HUES48 (cell line): ENCODE results near the gene MAX.

Source experiments
- H3K27ac ChIP-seq: one replicate; pipeline ENCODE4 v1.7.0; 2013; ENCODE audit warnings: low read depth, low read length, inconsistent platforms
- H3K27me3 ChIP-seq: 2 replicates; pipeline ENCODE4 v1.6.1; 2013; ENCODE audit warnings: mild to moderate bottlenecking, low read length; ENCODE audit not compliant: control insufficient read depth, insufficient read depth
- H3K36me3 ChIP-seq: 2 replicates; pipeline ENCODE4 v1.6.1; 2013; ENCODE audit warnings: low read length; ENCODE audit not compliant: control insufficient read depth, insufficient read depth
- H3K4me1 ChIP-seq: 2 replicates; pipeline ENCODE4 v1.6.1; 2013; ENCODE audit warnings: mild to moderate bottlenecking, low read length; ENCODE audit not compliant: control insufficient read depth, insufficient read depth
- H3K4me3 ChIP-seq: 2 replicates; pipeline ENCODE4 v1.5.1; 2013; ENCODE audit warnings: mild to moderate bottlenecking, low read depth, low read length
- H3K9ac ChIP-seq: 2 replicates; pipeline ENCODE4 v1.6.1; 2013; ENCODE audit warnings: mild to moderate bottlenecking, low read depth, low read length, moderate library complexity
- H3K9me3 ChIP-seq: 2 replicates; pipeline ENCODE4 v1.6.1; 2013; ENCODE audit warnings: low read length; ENCODE audit not compliant: control insufficient read depth, insufficient read depth

MAX gene

DNA sequence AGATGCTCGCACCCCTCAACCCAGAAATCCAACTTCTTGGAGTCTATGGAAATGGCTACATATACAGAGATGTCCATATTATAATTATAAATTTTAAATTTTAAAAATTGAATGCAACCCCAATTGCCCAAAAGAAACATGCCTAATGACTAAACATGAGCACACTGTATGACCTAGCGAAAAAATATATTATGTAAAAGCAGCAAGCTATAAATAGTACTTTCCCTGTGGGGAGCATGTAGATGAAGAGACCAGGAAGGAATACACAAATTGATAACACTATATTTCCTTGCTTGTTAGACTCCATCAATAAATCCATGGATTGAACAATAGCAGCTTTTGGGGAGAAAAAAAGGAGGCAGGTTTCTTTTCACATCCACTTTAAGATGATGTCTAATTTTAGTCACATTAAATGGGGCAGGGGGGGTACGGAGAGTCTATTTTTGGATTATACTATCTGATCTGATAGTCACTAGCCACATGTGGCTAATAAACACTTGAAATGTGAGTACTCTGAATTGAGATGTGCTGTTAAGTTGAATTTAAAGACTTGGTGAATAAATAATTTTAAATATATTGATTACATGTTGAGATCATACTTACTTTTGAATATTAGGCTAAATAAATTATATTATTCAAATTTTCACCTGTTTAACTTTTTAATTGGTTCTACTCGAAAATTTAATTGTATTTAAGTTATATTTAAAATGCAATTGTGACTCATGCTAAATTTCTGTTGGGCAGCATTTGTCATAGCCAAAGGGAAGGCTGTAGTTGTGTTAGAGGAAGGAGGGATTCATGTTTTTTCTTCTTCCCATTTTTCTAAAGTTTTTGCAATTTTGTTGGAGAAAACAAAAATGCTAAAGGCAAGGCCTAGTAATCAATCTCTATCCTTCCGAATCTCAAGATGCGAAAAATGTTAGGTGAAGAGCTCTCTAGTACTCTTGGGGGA, 17.5 kb downstream of the MAX start:
- H3K9ac ChIP-seq = no peak overlapping the region
- H3K4me1 ChIP-seq = 0 out of 2 replicates have a peak, but pooled peaks cover 3% of the 10 kb centered on the region
- peaks cover 34% of the 10 kb centered on the region for H3K9me3 ChIP-seq
- peaks cover 88% of the 10 kb centered on the region for H3K36me3 ChIP-seq
- H3K4me3 ChIP-seq = no peak overlapping the region
- no peak overlapping the region for H3K27ac ChIP-seq
- H3K27me3 ChIP-seq = no peaks in the 10 kb centered on the region

DNA sequence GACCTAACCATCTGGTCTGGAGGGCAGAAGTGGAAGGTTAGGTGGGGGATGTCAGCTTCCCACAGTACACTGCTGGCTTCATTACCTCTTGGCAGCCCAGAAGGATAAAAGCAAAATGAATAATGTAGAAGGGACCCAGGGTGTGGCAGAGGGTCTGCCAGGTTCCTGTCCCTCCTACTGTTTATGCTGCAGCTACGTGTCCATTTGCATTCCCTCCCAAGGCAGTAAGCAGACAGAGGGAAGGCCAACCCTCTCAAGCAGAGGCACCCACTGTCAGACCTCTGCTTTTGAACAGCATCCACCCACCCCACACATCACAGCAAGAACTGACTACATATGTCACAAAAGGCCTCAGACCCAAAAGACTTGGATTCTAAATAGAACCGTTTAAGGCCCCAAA, 19.4 kb downstream of the MAX start:
- Histone ChIP-seq H3K9ac (no peak overlapping the region), H3K4me1 (0 out of 2 replicates have a peak, but pooled peaks cover 3% of the 10 kb centered on the region), H3K36me3 (peaks cover 79% of the 10 kb centered on the region), H3K4me3 (no peak overlapping the region), H3K27ac (no peak overlapping the region), H3K27me3 (no peaks in the 10 kb centered on the region), H3K9me3 (peaks cover 21% of the 10 kb centered on the region)

DNA sequence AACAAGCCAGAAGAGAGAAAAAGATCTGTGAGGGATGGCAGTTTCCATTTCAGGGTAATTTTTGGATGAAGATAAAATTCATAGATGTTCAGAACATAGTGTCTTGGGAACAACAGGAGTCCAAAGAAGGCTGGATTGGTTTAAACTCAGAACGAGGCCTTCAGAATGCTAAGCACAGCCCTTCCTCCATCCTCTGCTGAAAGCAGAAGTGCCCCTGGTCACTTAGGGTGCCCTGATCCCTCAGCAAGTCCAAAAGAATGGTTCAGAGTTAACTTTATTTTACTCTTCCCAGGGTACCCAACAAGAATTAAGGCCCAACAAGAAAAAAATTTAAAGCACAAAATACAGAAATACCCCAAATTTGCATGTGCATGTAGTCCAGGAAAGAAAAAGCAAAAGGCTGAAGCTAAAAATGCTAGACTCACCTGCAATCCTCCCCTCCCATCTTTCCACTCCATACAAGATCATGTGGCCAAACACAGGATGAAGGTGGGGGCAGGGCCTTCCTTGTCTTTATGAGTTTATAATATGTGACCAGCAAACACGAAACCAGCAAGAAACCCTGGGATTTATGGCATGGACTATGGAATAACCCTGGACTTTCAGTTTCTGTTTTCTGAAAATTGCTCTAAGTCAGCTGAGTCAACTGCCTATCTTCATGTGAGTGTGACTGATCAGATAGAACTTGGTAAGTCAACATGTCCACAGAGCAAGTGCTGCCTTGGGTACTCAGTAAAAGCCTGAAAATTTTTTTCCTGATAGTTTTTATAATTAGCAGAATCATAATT, 21.2 kb downstream of the MAX start:
- no peaks in the 10 kb centered on the region for H3K27me3 ChIP-seq
- H3K4me3 ChIP-seq = no peak overlapping the region
- H3K4me1 ChIP-seq = 0 out of 2 replicates have a peak, but pooled peaks cover 3% of the 10 kb centered on the region
- peaks cover 8% of the 10 kb centered on the region; the same call in 1 of the 2 replicates for H3K9me3 ChIP-seq
- H3K27ac ChIP-seq = no peak overlapping the region
- H3K9ac ChIP-seq = no peak overlapping the region
- H3K36me3 ChIP-seq = peaks cover 82% of the 10 kb centered on the region

DNA sequence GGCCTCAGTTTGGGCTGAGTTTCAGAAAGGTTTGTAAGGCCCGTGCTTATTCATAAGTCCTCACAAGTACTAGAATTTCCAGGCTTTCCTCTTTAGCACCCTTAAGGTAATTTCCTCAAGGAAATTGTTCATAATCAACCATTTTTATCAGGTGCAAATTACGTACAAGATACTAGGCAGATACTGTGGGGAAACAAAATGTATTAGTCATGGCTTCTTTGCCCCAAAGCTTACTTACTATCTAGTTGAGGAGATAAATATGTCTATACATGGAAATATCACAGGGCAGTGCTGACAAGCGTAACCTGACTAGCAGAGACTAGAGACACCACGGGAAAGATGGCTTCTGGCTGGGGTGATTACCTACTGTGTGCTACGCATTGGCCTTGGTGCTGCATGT, 22.5 kb downstream of the MAX start:
- H3K36me3 ChIP-seq = peaks cover 79% of the 10 kb centered on the region

DNA sequence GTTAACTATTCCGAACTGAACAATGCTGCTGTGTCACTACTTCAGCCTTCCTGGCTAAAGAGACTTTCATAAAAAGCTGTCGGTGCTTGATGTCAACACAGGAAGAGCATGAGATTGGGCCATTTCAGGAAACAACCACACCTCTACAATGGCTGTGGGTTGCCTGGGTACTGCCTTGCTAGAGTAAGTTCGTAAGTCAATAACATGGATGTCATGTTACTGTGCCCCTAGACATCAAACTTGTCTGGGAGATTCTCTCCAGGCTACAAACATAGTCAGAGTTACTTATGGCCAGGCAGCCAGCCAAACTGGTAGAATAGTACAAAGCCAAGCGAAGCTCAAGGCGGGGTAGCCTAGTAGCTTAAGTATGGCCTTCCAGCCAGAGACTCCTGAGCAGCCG, 23.1 kb downstream of the MAX start:
- Histone ChIP-seq H3K36me3 (peaks cover 74% of the 10 kb centered on the region), H3K27ac (no peak overlapping the region)

More for the DNA sequence above, 22.5 kb downstream of the MAX start:
- no peak overlapping the region for H3K27ac ChIP-seq
- no peak overlapping the region for H3K9ac ChIP-seq
- no peak overlapping the region for H3K4me3 ChIP-seq
- H3K4me1 ChIP-seq = 0 out of 2 replicates have a peak, but pooled peaks cover 3% of the 10 kb centered on the region
- no peaks in the 10 kb centered on the region for H3K27me3 ChIP-seq
- no peaks in the 10 kb centered on the region for H3K9me3 ChIP-seq

DNA sequence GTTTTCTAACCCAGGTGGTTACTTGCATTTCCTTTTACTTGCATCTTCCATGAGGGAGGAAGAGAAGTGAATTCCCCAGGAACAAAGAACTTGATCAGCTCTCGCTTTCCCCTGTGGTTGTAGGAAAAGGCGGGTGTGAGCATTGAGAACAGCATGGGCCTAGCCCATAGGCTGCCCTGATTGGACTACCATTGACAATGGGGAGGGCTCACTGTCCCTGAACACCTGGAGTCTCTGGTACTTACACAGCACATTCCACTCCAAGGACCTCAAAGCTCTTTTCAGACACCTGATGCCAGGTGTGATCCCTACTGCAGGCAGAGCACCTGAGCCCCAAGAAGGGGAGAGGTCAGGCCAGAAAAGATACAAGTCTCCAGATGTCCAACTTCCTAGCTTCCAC, 25.0 kb downstream of the MAX start:
- no peak overlapping the region for H3K4me3 ChIP-seq
- H3K27me3 ChIP-seq = no peaks in the 10 kb centered on the region
- H3K9ac ChIP-seq = no peak overlapping the region
- peaks cover 72% of the 10 kb centered on the region for H3K36me3 ChIP-seq
- H3K4me1 ChIP-seq = no peaks in the 10 kb centered on the region
- H3K27ac ChIP-seq = no peak overlapping the region
- no peaks in the 10 kb centered on the region for H3K9me3 ChIP-seq

More for the DNA sequence above, 23.1 kb downstream of the MAX start:
- no peaks in the 10 kb centered on the region for H3K27me3 ChIP-seq
- H3K4me1 ChIP-seq = 0 out of 2 replicates have a peak, but pooled peaks cover 3% of the 10 kb centered on the region
- H3K4me3 ChIP-seq = no peak overlapping the region
- no peaks in the 10 kb centered on the region for H3K9me3 ChIP-seq
- no peak overlapping the region for H3K9ac ChIP-seq

DNA sequence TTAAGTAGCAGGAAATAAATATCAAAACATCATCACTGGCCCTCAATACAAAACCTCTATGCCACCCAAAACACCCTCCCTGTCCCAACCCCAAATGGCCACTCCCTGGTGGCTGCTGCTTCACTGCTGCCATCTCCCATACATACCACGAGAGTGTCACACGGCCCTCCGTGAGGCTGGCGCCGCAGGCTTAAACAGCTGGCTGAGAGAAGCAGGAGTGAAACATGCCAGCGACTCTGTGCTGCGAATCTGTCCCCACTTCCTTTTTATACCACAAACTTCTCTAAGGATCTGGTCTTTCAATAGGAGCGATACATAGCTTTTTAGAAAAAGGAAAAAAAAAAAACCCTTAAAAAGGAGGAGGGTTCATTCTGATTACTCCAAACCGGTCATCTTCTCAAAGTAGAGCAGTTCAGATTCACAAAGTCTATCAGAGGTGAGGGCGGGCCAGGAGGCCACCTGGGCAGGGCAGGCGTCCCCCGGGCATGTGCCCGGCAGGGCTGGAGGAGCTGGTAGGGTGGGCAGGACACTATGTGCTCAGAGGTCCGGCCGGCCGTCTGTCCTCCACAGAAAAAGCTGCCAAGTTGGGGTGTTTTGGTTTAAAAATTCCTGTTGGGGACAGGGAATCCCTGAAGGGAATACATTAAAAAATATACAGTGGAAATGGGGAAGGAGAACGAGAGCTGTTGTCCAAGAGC, 26.5 kb downstream of the MAX start:
- Histone ChIP-seq H3K9ac (no peak overlapping the region), H3K27me3 (no peaks in the 10 kb centered on the region), H3K9me3 (no peaks in the 10 kb centered on the region), H3K36me3 (peaks cover 58% of the 10 kb centered on the region), H3K27ac (no peak overlapping the region), H3K4me1 (no peaks in the 10 kb centered on the region), H3K4me3 (no peak overlapping the region)

DNA sequence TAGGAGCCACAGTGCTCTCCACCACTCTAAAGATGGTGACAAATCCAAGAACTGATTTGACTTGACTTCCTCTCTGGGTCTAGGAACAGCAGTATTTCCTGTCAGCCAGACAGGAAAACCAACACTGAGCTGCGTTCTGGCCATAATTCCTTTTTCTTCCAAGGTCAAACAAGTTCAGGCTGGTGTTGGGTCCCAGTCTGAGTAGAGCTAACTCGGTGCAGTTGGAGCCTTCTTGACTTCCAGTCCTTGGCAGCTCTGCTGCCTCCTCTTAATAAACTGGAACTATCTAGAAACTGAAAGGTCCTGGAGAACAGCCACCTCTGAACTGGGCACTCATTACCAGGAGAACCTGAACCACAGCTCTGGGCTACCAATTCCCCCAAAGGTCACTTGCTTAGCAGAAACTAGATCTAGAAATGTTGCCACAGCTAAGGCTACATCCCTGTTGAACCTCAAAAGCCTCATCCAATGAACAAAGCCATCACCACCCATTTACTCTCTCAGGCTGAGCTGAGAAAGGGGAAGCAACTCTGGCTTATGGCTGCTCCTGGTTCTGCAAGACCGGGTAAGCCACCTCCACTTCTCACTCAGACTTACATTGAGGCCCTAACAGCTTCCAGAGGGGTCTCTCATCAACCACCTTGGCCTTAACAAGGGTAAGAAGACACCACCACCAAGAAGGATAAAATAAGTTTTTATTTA, 27.7 kb downstream of the MAX start:
- H3K9me3 ChIP-seq = no peaks in the 10 kb centered on the region
- peaks cover 58% of the 10 kb centered on the region for H3K36me3 ChIP-seq
- no peaks in the 10 kb centered on the region for H3K4me1 ChIP-seq
- no peak overlapping the region for H3K4me3 ChIP-seq
- no peaks in the 10 kb centered on the region for H3K27me3 ChIP-seq
- H3K9ac ChIP-seq = no peak overlapping the region
- H3K27ac ChIP-seq = no peak overlapping the region

DNA sequence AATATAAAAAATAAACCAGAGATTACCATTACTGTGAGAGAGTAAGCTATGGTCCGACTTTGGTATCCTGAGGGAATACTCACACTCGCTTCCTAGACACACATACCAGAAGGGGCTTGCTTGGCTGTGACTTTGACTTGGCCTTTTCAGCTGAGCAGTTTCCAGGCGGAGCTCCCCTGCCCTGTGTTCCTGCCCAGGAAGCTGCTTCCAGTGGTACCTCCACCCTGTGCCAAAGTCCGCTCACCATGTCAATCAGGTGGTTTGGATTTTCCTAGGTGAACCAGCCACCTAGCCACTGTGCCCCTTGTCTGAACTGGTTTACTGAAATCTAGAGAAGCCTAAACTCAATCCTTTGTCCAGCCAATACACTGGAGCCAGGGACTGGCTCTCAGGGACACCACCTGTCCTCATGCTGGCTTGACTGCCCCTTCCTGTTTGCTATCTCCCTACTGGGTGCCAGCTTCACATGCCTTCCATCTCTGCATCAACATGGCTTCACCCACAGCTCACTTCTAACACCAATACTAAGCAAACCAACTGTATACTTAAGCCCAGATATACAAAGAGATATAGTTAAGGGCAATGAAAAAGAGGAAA, 28.6 kb downstream of the MAX start:
- H3K27me3 ChIP-seq = no peaks in the 10 kb centered on the region
- no peak overlapping the region for H3K9ac ChIP-seq
- H3K27ac ChIP-seq = no peak overlapping the region
- peaks cover 55% of the 10 kb centered on the region for H3K36me3 ChIP-seq
- H3K4me1 ChIP-seq = no peaks in the 10 kb centered on the region
- H3K9me3 ChIP-seq = no peaks in the 10 kb centered on the region
- no peak overlapping the region for H3K4me3 ChIP-seq

DNA sequence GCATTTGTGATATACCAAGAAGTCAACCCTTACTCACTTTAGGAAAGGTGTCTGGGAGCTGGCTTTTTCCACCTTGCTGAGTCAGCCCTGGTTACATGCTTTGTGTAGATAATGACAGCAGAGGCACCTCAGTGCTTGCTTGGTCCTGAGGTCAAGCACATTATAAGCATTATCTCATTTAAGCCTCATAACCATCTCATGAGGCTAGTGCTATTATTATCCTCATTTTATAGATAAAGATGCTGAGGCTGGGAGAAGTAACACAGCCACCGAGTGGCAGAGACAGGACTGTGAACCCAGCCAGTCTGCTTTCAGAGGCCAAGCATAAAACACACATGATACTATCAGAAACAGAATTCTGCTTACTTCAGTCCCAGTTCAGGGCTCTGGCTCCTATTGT, 29.4 kb downstream of the MAX start:
- H3K4me3 ChIP-seq = no peak overlapping the region
- H3K27ac ChIP-seq = no peak overlapping the region
- H3K27me3 ChIP-seq = no peaks in the 10 kb centered on the region
- H3K9ac ChIP-seq = no peak overlapping the region
- H3K36me3 ChIP-seq = peaks cover 52% of the 10 kb centered on the region
- no peaks in the 10 kb centered on the region for H3K4me1 ChIP-seq
- H3K9me3 ChIP-seq = no peaks in the 10 kb centered on the region
